Dermis blood vessel endothelial cell (primary cell): Measurements from ENCODE around the gene ARL6IP5. TPM values are rescaled to one million over a fixed set of nuclear protein-coding genes. Genes with fewer than 3 reads are reported as not detected.

Experiments
- DNase-seq: peaks from one replicate; pipeline ENCODE4 v3.0.0; 2010
- total RNA-seq: library from RNA; depleted of rRNA; stranded (reverse); fragments of >200 nt; gene quantifications from 2 replicates; pipeline ENCODE4 v1.2.3, GENCODE V29; 2014

ARL6IP5 gene
- total RNA-seq, 1 donor from 2014 or later: 90.4 TPM

DNA sequence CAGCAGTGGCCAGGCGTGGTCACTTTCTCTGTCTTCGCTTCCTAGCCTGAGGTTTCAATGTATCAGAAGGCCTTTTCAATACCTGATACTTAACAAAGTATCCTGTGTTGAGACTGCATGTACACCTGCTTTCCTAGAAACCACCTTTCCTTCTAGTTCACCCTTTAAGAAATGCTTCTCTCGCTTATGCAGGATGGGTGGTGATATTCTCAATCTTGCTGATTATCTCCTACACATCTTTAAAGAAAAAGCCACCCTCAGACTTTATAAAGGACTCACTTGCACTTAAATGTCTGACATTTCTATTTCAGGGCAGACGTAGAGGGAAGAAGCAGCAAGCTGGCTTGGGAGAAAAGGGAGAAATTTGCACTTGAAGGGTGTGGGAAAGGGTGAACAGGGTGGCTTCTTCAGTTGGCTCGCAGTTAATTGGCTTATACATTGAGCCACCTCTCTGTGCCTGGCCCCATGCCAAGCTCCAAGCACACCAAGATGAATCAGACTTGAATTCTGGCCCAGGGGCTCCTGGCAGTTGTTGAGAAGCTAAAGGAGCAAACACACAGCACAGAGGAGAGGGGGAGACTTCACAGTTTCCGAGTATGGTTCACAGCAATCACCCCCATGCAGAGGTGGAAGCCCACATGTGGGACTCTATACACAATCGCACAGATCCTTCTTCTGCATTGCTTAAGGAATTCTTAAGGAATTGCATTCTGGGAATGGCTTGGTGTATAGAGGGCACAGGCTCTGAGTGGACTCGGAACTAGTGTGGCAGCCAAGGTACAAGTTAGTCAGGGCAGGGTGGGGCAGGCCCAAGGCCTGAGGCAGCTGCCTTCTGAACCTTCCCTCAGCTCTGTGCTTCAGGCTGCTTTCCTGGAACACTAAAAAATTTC lies 1.3 kb downstream of the ARL6IP5 start:
- peak; percentile 95 for DNase-seq

DNA sequence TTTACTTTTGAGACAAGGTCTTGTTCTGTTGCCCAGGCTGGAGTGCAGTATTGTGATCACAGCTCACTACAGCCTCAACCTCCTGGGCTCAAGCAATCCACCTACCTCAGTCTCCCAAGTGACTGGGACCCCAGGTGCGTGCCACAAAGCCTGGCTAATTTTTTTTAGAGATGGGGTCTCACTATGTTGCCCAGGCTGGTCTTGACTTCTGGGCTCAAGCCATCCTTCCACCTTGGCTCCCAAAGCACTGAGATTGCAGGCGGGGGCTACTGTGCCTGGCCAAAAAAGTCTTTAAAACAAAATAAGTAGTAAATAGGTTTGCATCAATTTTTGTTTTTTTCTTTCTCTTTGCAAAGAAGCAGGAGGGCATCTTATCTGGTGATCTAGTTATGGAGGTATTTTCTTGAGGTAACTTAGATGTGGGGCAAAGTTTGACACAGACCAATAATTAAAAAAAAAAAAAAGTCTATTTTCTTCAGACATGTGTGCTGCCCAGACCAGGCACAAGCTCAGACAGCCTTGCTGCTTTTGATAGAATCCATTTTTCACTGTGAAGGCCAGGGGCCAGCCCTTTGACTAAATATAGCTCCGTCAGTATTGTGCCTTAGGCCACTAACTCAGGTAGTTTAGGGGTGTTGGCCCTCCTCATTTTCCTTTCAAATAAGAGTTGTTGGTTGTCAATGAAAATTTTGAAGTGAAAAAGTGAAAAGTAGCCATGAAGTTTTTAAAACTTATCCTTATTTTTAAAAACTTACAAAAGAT lies 2.5 kb downstream of the ARL6IP5 start:
- DNase-seq: no peak

DNA sequence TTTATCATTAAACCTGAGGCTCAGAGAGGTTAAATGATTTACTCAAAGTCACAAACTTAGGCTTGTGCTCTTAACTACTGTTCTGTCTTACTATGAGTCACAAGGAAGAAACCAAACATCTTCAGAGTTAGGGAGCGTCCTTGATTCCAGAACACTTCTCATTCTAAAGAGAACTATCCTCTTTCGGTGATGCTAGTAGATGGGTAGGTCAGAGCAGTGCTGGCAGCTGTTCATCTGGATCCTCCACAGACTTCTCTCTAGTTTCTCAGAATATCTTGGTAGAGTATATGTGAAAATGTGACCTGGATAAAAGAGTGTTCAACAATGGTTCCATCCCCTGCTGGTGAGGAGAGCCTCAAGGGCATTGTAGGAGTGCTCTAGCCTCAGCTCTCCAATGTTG lies 3.3 kb downstream of the ARL6IP5 start:
- DNase-seq: peak; percentile 31

GRCh38 chr3:69090021-69090420 lies 5.3 kb downstream of the ARL6IP5 start:
- peak; percentile 67 for DNase-seq

DNA sequence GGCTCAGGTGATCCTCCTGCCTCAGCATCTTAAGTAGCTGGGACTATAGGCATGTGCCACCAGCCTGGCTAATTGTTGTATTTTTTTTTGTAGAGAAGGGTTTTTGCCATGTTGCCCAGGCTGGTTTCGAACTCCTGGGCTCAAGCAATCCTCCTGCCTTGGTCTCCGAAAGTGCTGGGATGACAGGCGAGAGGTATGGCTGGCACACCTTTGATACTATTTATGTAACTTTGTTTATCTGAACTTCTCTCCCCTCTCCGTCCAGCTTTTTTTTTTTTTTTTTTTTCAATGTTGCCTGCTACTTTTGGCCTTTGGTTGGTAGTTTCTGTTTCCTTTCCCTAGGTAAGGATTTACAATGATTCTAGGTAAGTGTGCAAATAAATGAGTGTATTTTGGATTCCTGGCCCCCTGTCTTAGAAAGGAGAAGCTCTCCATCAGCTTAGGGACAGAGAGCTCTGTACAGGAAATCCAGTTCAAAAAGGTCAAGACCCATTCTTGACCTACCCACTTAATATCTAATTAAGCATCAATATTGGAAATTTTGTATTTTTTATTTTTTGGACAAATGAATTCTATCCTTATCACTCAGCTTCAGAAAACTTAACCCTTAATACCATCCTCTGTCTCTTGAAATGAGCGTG lies 6.8 kb downstream of the ARL6IP5 start:
- DNase-seq: no peak

DNA sequence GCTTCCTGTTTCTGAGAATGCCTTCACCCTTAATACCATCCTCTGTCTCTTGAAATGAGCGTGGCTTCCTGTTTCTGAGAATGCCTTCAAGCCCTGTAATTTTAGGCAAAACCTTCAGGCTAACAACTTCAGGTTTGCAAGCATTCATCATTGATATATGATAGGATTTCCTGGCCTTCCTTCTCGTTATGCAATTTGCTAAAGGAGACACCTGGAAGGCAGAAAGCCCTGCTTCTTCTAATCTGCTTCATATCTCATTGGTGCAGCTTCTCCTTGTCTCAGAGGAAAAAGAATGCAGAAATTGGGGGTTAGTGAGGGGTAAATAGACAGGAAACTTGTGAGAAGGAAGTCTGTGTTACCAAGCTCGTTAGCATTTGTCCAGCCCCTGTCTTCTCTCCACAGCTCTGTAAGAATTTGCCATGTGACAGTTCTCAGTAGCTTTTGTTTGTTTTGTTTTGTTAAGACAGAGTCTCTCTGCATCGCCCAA lies 7.3 kb downstream of the ARL6IP5 start:
- peak; percentile 61 for DNase-seq

GRCh38 chr3:69094467-69095205 lies 9.9 kb downstream of the ARL6IP5 start:
- no peak for DNase-seq

DNA sequence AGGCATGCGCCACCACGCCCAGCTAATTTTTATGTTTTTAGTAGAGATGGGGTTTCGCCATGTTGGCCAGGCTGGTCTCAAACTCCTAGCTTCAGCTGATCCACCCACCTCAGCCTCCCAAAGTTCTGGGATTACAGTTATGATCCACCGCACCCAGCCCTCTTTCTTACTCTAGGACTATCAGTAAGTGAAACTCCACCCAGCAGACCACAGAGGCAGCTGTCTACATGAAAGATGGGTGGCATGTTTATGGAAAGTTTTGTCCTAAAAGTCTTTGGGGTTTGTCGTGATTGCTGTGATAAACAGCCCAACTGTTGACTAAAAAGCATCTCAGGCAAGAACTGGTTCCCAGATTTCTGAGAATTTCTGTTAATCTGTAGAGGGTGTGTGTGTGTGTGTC lies 10.9 kb downstream of the ARL6IP5 start:
- no peak for DNase-seq

- DNase-seq: no peak
These were observed 11.6 kb downstream of the ARL6IP5 start for GRCh38 chr3:69096299-69096698.

DNA sequence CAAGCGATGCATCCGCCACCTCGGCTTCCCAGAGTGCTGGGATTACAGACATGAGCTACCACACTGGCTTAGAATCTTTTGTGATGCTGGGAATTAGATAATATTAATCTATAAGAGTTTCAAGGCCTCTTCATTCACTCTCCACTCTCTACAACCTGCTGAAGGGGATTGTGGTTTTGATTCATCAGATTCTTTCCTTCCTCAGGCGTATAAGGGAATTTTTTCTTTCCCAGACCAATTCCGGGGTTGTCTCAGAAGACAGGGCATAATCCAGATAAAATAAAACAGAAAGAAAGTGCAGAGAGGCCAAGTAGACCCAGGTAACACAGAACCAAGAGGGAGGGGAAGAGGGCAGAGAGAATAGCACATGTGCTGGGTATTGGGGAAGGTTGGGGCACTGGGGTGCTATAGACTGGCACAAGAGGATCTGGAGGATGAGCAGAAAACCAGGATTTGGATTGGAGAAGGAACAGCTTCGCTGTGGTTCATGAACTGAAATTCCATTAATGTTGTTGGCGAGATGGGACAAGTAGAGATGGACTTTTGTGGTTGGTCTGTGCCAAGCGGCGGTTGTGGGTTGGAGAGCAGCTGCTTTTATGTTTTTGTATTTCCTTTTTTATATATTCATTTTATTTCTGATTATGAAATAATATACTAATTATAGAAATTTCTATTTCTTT lies 12.8 kb downstream of the ARL6IP5 start:
- DNase-seq: no peak

GRCh38 chr3:69099576-69099975 lies 14.8 kb downstream of the ARL6IP5 start:
- no peak for DNase-seq

GRCh38 chr3:69102384-69102783 lies 17.6 kb downstream of the ARL6IP5 start:
- no peak for DNase-seq

- no peak for DNase-seq
These were observed 18.4 kb downstream of the ARL6IP5 start for GRCh38 chr3:69103123-69103522.

DNA sequence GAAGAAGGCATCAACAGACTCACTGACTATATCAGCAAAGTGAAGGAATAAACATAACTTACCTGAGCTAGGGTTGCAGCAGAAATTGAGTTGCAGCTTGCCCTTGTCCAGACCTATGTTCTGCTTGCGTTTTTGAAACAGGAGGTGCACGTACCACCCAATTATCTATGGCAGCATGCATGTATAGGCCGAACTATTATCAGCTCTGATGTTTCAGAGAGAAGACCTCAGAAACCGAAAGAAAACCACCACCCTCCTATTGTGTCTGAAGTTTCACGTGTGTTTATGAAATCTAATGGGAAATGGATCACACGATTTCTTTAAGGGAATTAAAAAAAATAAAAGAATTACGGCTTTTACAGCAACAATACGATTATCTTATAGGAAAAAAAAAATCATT lies 19.8 kb downstream of the ARL6IP5 start:
- DNase-seq: no peak

GRCh38 chr3:69105320-69105719 lies 20.6 kb downstream of the ARL6IP5 start:
- peak; percentile 30 for DNase-seq

DNA sequence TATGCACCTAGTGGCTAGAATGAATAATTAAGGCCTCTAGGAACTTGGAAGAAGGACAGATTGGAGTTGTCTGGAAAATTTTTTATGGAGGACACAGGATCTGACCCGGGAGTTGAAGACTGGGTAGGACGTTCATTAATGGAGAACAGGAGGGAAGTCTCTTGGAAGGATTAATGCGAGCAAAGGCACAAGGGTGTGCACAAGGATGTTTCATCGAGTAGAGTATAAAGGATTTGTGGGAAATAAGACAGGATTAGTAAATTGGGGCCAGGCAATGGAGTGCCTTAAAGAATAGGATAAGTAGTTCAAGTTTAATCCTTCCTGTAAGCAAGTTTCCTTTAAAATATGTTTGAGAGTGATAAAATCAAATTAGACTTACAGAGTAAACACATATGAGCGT lies 23.1 kb downstream of the ARL6IP5 start:
- DNase-seq: no peak

DNA sequence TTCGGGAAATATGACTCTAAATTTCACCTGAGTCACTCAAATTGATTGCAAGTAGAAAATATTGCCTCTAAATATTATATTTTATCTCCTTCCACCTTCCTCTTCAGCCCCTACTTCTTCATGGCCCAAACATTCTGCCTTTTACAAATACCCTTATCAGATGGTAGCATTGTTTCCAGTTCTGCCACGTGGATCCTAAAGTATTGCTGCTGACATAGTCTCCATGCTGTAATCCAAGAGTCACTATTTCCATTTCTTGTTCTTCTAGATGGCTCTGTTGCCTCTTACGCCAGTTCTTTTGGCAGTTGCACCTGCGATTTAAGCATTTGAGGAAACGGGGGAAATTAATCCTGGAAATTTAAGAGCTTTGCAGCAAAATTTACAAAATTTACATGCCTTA lies 24.1 kb downstream of the ARL6IP5 start:
- DNase-seq: peak; percentile 19

DNA sequence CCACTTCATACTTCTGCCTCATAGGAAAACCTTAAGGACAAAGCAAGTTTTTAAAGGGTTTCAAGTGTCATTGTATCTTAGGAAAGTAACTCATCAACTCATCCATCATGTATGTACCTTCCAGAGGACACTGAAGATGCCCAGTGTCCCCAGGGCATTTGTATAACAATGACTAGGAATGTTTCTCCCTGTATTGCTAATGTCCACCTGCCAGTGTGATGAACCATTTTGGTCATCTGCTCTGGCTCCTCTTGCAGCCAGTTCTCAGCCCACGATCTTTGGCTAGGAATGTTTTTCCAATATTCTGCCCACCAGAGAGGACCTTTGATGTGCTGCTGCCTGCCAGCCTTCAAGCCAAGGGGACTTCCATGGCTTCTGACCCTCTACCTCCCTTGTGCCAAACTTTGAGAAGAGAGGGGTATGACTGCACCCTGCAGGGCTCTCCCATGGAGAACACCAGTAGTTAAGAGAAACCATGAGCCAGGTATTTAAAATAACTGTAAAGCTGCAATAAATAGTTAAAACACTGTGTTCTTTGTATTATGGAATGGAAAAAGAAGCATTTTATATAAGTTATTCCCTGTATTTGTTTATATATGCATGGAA lies 26.3 kb downstream of the ARL6IP5 start:
- no peak for DNase-seq

- DNase-seq: no peak
These were observed 28.8 kb downstream of the ARL6IP5 start for GRCh38 chr3:69113536-69113935.

GRCh38 chr3:69115731-69116130 lies 31.0 kb downstream of the ARL6IP5 start:
- DNase-seq: peak; percentile 20

DNA sequence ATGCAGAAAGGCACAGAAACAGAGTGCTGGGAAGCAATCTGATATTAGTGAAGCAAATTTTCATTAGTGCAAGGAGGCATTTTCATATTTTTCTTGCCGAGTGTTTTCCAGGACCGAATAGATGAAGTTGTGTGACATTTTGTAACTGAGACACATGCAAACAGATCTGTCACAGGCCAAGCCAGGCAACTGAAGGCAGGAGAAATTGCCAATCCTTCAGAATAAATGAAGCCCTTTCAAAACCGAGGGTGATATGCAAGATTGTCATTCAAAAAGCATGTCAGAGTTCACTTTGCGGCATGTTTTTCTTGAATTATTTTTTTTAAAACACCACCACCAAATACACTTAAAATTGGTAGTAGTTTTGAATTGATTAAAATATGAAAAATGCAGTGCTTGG lies 31.4 kb downstream of the ARL6IP5 start:
- DNase-seq: no peak
